GM21737 (cell line): ENCODE measurements around the gene SMARCA2.

ENCODE experiments used
- ATAC-seq: cut with Tn5 transposase; IDR thresholded peaks from one replicate; pipeline ENCODE4 v1.9.1; 2021; ENCODE audit warnings: mild to moderate bottlenecking, moderate library complexity; ENCODE audit not compliant: unreplicated experiment

SMARCA2 gene

DNA sequence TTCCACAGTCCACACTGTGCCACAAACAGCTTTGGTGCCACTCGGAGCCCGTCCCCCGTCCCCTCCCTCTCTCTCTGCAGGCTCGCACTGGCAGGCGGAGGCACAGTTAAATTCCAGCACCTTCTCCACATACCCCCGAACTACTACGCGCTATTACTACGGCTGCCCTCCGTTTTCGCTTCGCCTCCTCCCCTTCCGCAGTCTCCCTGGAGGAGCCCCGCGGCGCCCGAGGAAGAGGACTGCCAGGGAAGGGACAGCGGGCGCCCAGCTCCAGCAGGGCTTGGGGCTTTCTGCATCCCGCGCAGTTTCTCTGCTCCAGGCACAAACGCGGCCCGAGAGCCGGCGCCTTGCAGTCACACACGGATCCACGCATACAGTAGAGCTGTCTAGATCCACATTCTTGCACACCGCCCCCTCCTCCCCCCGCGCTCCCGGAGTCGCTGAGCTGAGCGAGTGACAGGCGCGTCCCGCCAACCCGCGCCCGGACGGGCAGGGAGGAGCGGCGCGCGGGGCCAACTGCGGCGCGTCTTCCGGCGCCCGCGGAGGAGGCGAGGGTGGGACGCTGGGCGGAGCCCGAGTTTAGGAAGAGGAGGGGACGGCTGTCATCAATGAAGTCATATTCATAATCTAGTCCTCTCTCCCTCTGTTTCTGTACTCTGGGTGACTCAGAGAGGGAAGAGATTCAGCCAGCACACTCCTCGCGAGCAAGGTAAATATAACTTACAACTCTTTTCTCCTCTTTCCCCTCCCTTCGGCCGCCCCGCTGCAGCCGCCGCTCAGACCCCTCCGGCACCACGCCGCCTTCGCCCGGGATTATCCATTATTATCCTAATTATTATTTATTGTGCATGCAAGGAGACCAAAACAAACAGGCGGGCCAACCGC, at the start of gene SMARCA2:
TSS of gene SMARCA2 (plus strand) at position 652 of the 885 bp plus-strand sequence. CDS start 13,676 bp downstream, outside the sequence.
- peak; percentile 75 for ATAC-seq

DNA sequence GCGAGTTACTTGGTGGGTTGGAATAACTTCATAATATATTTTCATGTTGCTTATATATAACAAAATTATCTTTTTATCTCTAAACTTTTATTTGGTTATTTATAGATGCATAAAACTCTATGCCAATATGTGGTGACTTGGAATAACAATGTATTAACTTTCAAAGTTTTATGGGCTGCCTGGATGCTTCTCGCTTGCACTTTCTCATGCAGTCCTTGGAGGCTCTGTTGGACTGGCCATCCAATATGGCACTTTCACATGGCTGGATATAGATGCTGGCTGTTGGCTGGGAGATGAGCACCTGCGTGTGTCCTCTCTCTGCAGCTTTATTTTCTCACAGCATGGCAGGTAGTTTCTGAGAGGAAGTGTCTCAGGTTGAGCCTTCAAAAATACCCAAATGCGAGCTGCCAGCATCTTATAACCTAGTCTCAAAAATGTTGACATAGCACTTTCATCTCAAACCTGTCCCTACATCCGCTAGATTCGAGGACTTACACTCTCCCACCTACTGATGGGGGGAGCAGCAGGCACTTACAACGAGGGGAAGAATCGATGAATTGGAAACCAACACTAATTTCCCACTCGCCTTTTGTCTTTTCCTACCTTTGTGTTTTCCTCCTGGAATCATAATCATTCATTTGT, 48.3 kb upstream of the SMARCA2 start:
- ATAC-seq: no peak

DNA sequence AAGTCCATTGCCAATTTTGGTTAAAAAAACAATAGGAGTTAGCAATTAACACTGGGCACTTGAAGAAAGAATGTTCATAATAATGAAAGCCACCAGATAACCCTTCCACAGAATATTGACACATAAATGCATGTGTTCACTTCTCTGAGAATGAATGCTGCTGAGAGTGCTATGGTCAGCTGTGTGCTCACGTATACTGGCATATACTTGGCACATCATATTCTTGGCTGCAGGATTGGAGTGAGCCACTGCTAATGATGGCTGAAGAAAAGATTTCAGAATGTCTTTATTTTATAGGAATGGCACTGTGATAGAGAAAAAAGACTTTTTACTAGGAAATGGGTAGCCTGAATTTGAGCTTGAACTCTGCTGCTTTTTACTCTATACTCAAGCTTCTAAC, 46.0 kb upstream of the SMARCA2 start:
- ATAC-seq: no peak

DNA sequence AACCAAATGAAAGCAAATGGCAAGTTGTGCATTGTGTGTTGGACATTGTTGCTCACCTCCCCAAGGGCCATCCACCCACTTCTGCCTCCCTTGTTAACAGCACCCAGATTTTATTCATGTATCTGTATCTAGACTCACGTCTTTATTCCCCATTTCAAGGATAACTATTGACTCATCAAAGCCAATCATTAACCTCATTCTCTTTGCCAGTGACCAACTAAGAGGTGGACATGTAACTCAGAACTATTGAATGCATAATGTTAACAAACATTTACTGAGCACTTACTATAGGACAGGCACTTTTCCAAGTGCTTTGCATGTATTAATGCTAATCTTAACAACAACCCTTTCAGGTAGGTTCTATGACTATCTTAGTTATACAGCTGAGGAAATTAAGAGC, 45.2 kb upstream of the SMARCA2 start:
- no peak for ATAC-seq

DNA sequence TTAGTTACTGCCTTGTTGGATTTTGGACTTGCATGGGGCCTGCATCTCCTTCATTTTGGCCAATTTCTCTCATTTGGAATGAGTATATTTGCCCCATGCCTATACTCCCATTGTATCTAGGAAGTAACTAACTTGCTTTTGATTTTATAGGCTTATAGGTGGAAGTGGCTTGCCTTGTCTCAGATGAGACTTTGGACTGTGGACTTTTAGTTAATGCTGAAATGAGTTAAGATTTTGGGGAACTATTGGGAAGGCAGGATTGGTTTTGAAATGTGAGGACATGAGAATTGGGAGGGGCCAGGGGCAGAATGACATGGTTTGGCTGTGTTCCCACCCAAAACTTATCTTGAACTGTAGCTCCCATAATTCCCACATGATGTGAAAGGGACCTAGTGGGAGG, 42.5 kb upstream of the SMARCA2 start:
- ATAC-seq: no peak

DNA sequence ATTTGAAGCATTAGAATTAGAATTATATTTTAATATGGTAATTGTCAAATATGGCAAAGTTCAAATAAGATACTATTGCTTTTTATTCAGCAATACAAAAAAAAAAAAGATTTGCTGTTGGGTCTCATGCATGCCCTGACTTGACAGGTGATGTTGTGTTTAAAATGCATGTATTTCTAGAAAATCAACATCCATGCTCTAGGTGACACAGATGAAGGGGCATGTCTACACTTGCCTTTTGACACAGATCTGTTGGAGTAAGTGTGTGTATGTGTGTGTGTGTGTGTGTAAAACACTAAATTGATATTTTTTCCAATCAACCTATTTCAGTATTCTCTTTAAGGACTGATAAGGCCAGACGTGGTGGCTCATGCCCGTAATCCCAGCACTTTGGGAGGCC, 38.1 kb upstream of the SMARCA2 start:
- ATAC-seq: no peak

DNA sequence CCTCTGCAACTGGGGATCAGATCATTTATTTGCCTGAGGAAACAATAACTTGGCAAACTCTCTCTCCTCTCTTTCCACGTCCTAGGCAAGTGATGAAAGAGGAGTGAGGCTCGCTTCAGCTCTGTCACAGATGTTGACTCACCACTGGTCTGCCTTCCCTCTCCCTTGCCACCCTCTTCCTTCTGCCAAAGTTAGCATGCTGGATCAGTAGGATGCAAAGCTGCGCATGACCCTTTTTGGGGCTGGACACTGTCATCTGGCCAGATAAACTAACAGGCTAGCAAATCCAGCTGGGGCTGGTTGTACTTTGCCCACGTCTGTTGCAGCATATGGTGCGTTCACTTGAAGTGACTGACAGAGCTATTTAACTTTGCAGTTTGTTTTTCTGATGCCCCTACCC, 36.2 kb upstream of the SMARCA2 start:
- ATAC-seq: no peak

DNA sequence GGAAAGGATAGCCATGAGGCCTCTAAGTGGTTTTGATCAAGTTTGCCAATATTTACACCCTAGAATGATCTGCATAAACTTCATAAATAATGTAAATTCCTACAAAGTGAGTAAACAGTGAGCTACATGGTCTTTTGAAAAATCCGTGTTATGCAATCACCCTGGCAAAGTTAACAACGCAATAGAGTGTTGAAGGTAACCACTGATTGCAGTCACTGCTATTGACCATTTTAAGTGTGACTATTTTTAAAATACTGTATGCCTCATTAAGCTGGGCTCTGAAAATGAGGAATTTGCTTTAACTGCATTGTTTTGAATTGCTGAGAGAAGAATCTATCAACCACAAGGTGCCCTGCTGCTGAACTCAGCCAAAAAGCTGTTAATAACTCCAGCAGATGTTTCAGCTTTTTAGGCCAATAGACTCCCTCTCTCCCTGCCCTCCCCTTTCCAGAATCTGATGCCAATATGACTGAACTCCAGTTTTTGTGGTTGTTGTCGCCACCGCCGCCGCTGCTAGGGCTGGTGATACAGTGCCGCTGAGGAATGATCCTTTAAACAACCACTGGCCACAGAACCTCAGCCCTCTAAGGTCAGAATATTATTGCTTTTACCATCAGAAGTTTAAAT, 35.3 kb upstream of the SMARCA2 start:
- ATAC-seq: no peak

DNA sequence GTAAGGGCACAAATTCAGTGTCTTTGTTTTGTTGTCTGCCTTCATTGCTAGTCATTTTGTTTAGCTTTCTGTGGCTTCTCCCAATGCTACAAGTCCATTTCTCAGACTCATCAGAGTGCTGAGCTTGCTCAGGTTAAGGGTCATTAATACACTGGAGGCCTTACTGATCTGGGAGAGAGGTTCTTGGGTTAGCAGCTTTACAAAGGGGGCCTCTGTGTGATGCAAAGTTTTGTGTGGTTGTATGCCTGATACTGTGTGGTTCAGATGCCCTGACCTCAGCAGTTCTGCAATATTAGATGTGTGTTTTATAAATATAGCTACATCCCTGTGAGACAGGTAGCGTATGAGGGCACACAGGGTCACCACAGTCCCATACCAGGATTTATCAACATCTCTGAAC, 34.8 kb upstream of the SMARCA2 start:
- no peak for ATAC-seq

DNA sequence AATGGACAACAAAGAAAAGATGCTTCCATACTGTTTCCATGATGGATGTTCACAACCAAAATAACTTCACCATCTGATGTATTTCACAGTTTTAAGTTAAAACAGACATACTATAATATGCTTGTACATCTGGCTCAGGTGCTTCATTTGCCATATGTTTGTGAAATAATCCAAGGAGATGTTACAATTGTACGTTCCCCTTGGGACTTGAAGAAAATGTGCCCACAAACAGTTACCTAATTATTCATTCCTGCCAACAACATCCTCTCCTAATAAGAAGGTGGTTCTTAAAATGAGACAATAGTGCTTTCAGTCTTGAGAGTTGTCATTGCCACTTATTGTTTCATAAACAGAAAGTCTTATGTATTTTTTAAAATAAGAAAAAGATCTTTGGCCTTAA, 33.1 kb upstream of the SMARCA2 start:
- ATAC-seq: no peak

DNA sequence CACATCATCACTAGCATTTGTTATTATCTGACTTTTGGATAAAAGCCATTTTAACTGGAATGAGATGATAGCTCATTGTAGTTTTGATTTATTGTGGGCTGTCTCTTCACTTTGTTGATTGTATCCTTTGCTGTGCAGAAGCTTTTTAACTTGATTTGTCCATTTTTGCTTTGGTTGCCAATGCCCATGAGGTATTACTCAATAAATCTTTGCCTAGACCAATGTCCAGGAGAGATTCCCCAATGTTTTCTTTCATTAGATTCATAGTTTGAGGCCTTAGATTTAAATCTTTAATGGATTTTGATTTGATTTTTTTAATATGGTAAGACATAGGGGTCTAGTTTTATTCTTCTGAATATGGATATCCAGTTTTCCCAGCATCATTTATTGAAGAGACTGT, 28.8 kb upstream of the SMARCA2 start:
- ATAC-seq: no peak

DNA sequence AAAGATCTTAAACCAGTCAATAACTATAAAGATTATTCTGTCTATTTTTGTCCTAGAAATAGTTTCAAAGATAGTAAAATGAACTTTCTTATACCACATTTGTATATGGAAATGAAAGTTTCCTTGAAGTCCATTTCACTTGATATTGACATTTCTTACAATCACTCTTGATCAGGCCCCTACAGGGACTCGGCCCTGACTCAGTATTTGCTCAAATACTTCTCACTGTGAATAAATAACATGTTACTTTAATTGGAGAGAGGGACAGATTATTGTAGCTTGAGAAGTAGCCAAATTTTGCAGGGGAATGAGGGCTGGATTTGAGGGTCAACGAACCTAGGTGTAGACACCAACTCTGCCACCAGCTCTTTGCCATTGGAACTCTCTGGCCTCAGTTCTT, 25.6 kb upstream of the SMARCA2 start:
- ATAC-seq: no peak

DNA sequence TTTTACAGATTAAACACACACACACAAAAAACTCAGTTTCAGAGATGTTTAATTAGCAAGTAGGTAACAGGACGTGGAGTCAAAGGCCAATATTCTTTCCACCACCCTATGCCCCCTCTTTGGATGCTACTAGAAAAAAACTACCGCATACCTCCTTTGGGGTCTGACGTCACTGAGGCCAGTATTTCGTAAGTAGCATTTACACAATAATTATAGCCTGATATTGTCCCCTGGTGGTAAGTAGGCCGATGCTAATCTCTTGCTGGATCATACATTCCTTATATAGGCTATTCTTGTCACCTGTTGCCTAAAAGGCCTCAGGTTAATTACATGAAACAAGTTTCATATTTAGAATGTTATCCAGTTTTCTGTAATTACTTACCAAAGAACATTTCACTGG, 21.0 kb upstream of the SMARCA2 start:
- ATAC-seq: no peak

DNA sequence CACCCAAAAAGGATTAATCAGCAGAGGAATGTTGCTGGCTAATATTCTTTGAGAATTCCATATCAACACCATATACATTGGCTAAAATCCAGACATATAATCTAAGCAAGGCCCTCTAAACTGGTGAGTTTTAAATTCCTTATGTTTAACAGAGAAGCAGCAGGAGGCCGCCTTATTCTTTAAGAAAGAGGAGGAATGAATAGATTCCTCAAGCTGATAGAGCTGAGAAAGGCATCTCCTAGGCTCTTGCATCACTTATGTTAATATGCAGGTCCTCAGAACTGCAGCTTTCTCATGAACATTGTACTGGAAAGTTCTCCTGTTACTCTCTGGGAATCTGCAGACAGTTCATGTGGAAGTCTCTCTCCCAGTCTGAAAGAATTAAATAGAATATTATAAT, 20.1 kb upstream of the SMARCA2 start:
- no peak for ATAC-seq

DNA sequence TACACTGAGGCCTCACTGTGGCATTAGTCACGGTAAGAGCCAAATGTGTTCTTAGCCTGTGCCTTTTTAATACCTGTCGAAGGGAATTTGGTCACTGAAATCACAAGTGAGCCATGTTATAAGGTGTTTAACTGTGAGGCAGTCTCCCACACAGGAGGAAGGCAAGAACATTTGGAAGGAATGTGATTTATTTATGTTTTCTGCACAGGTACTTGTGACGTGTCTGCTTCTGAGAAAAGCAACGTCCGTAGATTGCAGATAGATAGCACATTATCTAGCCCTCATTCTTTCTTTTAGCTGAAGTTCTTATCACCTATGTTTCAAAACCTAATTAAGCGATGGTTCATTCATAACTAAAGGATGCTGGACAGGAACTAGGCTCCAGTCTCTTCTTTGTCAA, 19.0 kb upstream of the SMARCA2 start:
- ATAC-seq: no peak

DNA sequence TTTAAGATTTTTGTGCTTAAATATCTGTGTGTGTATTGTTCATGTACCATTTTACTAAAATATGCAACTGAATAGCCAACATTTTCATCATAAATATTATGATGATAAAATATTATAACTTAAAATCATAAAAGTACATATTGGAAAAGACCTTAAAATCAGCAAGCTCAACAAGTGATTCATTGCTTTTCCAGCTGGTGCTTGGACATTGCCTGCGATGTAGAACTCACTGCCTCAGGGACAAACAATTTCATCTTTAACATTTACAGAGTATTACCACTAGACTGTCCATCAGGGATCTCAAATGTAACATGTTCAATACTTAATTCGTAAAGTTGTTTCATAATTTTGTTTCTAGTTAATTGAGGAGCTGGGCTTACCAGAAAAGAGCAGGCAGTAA, 17.5 kb upstream of the SMARCA2 start:
- ATAC-seq: no peak

DNA sequence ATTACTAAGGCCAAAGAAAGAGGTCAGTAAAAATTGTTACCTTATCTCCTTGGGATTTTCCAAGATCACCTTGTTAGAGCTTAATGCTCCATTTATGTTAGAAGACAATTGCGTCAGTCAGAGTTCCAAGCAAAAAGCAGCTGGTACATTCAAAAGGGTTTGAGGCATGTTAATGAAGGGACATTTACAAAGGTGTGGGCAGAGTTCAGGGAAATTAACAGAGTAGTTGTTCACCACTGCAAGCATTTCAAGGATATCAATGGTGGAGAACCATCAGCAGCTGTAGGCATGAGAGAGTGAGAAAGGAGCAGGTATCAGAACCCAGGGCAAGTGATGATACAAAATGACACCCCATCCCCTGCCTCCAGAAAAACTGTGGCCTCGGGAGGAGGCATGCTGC, 17.0 kb upstream of the SMARCA2 start:
- no peak for ATAC-seq

DNA sequence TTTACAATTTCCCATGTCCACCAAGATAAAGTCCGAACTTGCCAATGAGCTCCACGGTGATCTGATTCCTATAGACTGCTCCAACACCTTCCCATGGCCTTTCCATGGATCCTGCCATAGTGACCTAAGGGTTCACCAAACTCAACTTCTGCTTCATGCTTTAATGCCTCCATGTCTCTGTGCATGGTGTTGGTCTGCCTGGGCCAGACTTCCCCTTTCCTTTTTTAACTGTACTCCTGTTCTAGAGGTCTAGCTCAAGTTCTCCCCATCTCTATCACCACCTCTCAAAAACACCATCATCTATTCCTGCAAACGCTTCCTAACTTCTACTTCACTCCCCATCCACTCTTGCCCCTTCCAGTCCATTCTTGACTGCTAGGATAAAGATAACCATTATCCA, 14.8 kb upstream of the SMARCA2 start:
- ATAC-seq: no peak

DNA sequence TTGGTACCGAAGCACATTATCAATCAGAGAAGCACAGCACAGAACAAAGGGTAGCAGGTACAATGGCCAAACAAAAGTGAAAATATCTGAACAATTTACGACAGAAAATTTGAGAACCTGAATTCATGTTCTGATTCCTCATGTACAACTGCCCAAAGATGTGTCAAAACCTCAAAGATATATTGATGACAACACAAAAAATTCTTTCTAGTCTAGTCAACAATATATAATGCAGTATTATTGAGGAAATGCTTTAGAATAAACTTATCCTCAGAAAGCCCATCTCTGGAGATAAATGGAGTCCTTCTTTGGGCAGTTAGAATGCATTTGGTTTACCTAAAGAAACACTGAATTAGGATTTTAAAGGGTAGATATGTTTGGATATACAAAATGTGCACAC, 6.8 kb upstream of the SMARCA2 start:
- no peak for ATAC-seq

DNA sequence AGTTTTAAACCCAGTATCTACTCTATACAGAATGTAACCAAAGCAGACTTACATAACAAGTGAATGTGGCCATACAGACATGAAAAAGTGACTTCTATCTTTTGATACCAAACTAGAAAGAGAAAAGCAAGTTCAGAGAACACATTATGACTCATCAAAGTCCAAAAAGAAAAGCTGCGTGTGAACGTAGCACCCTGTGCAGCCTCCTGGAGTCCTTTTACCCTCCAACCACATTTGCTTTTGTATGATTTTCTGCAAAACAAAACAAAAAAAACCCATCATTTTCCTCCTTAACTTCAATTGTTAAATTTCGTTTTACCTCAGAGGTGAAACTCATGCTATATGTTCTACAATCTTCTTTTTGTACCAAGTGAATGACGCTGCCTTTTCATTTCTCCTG, 2.8 kb upstream of the SMARCA2 start:
- ATAC-seq: no peak

DNA sequence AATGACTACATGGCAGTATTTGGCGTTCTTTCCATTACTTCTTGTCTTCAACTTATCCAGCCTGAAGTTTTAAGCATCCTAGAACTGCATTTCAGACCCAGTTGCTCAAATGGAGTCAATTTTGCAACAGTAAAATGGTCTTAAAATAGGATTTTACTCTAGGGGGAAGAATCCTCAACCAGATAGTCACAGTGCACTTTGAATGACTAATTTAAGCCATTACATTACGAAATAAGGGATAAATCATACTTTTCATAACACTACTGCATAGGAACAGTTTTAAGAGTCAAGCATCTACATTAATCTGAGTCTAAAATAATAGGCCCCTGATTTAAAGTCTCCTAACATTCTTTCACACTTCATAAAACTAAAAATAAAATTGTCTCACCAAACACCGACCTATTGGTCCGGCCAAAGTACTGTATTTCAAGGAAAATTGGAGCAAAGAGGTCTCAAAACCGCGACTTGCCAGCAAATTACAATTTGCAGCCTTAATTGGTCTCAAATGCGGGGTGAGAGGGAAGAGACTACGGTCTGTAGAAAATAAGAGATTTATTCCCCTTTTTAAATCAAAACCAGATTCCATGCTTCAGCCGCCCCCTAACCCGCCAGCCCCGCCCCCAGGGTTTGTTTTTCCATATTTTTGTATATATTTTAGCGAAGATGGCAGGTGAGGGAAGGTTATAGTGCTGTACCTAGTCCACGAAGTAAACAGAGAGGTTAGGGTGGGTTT, 1.2 kb upstream of the SMARCA2 start:
- no peak for ATAC-seq
